ENCODE measurements around the gene NELL1. TPM values are rescaled to one million over a fixed set of nuclear protein-coding genes. Genes with fewer than 3 reads are reported as not detected.

NELL1 gene
- total and polyA plus RNA-seq, 2 donors (not counting 3 experiments of a cell fraction or from before 2014, with no cell fraction given), result not detected

DNA sequence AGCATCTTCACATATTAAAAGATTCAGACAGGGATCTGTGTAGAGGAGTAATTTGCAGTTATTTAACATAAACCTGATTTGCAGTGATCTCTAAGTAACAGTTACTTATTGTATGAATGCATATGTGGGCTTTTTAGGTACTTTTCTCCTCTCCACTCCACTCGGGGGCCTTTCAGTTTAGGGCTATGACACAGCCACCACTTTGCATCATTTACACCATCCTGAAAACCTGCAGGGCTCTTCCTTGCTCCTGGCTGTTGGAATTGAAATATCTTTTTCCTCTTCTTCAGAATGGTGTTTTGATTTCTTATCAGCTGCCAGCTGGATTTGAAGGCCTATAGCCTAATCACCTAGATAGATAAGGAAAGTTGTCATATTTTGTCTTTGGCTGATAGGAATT lies 580.8 kb downstream of the NELL1 start:
- no peak overlapping the region for H3K27ac ChIP-seq (ENCODE audit: insufficient read depth, low read depth, low read length)
- no peak overlapping the region for H3K4me2 ChIP-seq (ENCODE audit: insufficient read depth, low read length)
- H3K4me3 ChIP-seq (replicated peaks in 1 of 3; ENCODE audit: insufficient read depth in 1 of 3, low read depth in 1 of 3, low read length in 3 of 3), result no peak overlapping the region
- no peak overlapping the region for H3K9ac ChIP-seq (replicated peaks; ENCODE audit: extremely low read depth, insufficient read depth, low read length)
- no peaks in the 10 kb centered on the region for H4K20me1 ChIP-seq (replicated peaks; ENCODE audit: control insufficient read depth, extremely low read depth, insufficient read depth, low read length)
- H3K27me3 ChIP-seq (ENCODE audit: control insufficient read depth in 2 of 2, insufficient read depth in 2 of 2, low read length in 2 of 2), result no peaks in the 10 kb centered on the region
- BruUV-seq (replicated peaks), result no TSS peak
- FAIRE-seq (no peak), DNase-seq (ENCODE audit: low read depth, low spot score) (no peak)
- POLR2A ChIA-PET, result no interaction called here
- intact Hi-C loops (cut with micrococcal nuclease), result no loop called here
- dilution Hi-C loops (cut with MboI; ENCODE audit: extremely low pct_ligation_motif_present, low sequenced_read_pairs), result no loop called here
- CTCF ChIA-PET, result no interaction called here
- no peaks in the 10 kb centered on the region for H3K36me3 ChIP-seq (ENCODE audit: control insufficient read depth in 2 of 2, extremely low read depth in 1 of 2, insufficient read depth in 2 of 2, low read length in 2 of 2)
- H3K79me2 ChIP-seq (ENCODE audit: control insufficient read depth, insufficient read depth, low read length), result no peaks in the 10 kb centered on the region
- H2AFZ ChIP-seq (ENCODE audit: low read depth, low read length), result no peak overlapping the region
- H3K9me1 ChIP-seq (replicated peaks; ENCODE audit: control insufficient read depth, extremely low read depth, insufficient read depth, low read length), result no peaks in the 10 kb centered on the region
- peaks cover 3% of the 10 kb centered on the region for H3K9me3 ChIP-seq (replicated peaks; ENCODE audit: control insufficient read depth, insufficient read depth, low read length)
- H3K4me1 ChIP-seq (ENCODE audit: control insufficient read depth, extremely low read depth, insufficient read depth, low read length), result no peaks in the 10 kb centered on the region
- TF ChIP-seq, protein P1, sequence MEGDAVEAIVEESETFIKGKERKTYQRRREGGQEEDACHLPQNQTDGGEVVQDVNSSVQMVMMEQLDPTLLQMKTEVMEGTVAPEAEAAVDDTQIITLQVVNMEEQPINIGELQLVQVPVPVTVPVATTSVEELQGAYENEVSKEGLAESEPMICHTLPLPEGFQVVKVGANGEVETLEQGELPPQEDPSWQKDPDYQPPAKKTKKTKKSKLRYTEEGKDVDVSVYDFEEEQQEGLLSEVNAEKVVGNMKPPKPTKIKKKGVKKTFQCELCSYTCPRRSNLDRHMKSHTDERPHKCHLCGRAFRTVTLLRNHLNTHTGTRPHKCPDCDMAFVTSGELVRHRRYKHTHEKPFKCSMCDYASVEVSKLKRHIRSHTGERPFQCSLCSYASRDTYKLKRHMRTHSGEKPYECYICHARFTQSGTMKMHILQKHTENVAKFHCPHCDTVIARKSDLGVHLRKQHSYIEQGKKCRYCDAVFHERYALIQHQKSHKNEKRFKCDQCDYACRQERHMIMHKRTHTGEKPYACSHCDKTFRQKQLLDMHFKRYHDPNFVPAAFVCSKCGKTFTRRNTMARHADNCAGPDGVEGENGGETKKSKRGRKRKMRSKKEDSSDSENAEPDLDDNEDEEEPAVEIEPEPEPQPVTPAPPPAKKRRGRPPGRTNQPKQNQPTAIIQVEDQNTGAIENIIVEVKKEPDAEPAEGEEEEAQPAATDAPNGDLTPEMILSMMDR (IDR thresholded peaks at IDR 0.05; ENCODE audit: extremely low read depth in 1 of 2, insufficient read depth in 1 of 2, low read depth in 1 of 2, low read length in 2 of 2), result no peak

DNA sequence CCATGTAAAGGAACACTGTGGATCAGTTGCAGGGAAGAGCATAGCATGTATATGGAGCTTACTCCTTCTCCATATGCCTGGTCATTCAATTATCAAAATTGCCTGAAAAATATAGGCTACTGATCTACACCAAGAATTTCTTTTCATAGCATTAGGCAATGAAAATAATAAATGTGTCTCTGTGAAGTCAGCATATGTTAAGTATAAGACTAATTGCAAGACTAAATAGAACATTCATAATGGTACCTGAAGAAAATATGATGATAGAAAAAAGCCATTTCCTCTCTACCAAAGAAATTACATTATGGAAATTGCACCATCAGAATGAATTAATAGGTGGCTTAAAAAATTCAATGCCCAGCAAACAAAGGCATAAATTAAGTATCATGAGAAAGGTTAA lies 584.7 kb downstream of the NELL1 start:
- Histone ChIP-seq H3K4me1 (ENCODE audit: control insufficient read depth, extremely low read depth, insufficient read depth, low read length) (no peaks in the 10 kb centered on the region), H3K4me2 (ENCODE audit: insufficient read depth, low read length) (no peak overlapping the region), H3K27ac (ENCODE audit: insufficient read depth, low read depth, low read length) (no peak overlapping the region), H3K27me3 (ENCODE audit: control insufficient read depth in 2 of 2, insufficient read depth in 2 of 2, low read length in 2 of 2) (no peaks in the 10 kb centered on the region), H3K36me3 (ENCODE audit: control insufficient read depth in 2 of 2, extremely low read depth in 1 of 2, insufficient read depth in 2 of 2, low read length in 2 of 2) (no peaks in the 10 kb centered on the region), H3K9ac (replicated peaks; ENCODE audit: extremely low read depth, insufficient read depth, low read length) (no peak overlapping the region), H2AFZ (ENCODE audit: low read depth, low read length) (no peak overlapping the region), H3K79me2 (ENCODE audit: control insufficient read depth, insufficient read depth, low read length) (no peaks in the 10 kb centered on the region), H3K9me3 (replicated peaks; ENCODE audit: control insufficient read depth, insufficient read depth, low read length) (no peaks in the 10 kb centered on the region), H3K4me3 (replicated peaks in 1 of 3; ENCODE audit: insufficient read depth in 1 of 3, low read depth in 1 of 3, low read length in 3 of 3) (no peak overlapping the region), H3K9me1 (replicated peaks; ENCODE audit: control insufficient read depth, extremely low read depth, insufficient read depth, low read length) (no peaks in the 10 kb centered on the region), H4K20me1 (replicated peaks; ENCODE audit: control insufficient read depth, extremely low read depth, insufficient read depth, low read length) (no peaks in the 10 kb centered on the region)
- DNase-seq (ENCODE audit: low read depth, low spot score) (no peak), FAIRE-seq (no peak)
- BruUV-seq (replicated peaks), result no TSS peak
- CTCF ChIA-PET, result no interaction called here
- POLR2A ChIA-PET, result no interaction called here
- dilution Hi-C loops (cut with MboI; ENCODE audit: extremely low pct_ligation_motif_present, low sequenced_read_pairs), result no loop called here
- intact Hi-C loops (cut with micrococcal nuclease), result no loop called here
- TF ChIP-seq POLR2A (IDR thresholded peaks at IDR 0.05; ENCODE audit: low read depth, low read length), result no peak
- TF ChIP-seq, protein P2, sequence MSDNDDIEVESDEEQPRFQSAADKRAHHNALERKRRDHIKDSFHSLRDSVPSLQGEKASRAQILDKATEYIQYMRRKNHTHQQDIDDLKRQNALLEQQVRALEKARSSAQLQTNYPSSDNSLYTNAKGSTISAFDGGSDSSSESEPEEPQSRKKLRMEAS (IDR thresholded peaks at IDR 0.05; ENCODE audit: insufficient read depth, insufficient read length), result no peak

Data from endothelial cell of umbilical vein (primary cell).